Hypothalamus (tissue), 51 donors: ENCODE results near the gene MARK2.
A peak's percentile ranks its signal among the peaks of the same experiment; 100 is the strongest.

Source experiments
- DNase-seq, 51 donors: peaks; one replicate each; lab custom pipeline; 2025; lab: John Stamatoyannopoulos, UW

The MARK2 gene

GRCh38 chr11:63906585-63906984, 67.7 kb downstream of the MARK2 start:
- DNase-seq, result peak in 6 of 51 donors; percentile 13 to 43 (median 22)

- DNase-seq, result no peak
Observed at GRCh38 chr11:63907063-63907462, 68.2 kb downstream of the MARK2 start.

GRCh38 chr11:63907808-63908530, 69.1 kb downstream of the MARK2 start:
- peak in 2 of 51 donors; percentile 31 to 41 for DNase-seq

- peak in 5 of 51 donors; percentile 16 to 34 (median 23) for DNase-seq
Observed at GRCh38 chr11:63908631-63909401, 69.9 kb downstream of the MARK2 start.

- no peak for DNase-seq
Observed at GRCh38 chr11:63909591-63910506, 70.9 kb downstream of the MARK2 start.

GRCh38 chr11:63910675-63911074, 71.8 kb downstream of the MARK2 start:
- DNase-seq, result no peak

- no peak for DNase-seq
Observed at GRCh38 chr11:63911440-63911839, 72.5 kb downstream of the MARK2 start.

- DNase-seq, result no peak
Observed at GRCh38 chr11:63911876-63912275, 73.0 kb downstream of the MARK2 start.

GRCh38 chr11:63912678-63913077, 73.8 kb downstream of the MARK2 start:
- no peak for DNase-seq

- no peak for DNase-seq
Observed at GRCh38 chr11:63913866-63914830, 75.2 kb downstream of the MARK2 start.

- peak in 3 of 51 donors; percentile 13 to 27 (median 24) for DNase-seq
Observed at GRCh38 chr11:63914896-63915691, 76.2 kb downstream of the MARK2 start.

GRCh38 chr11:63915961-63916836, 77.3 kb downstream of the MARK2 start:
- peak in 24 of 51 donors; percentile 12 to 68 (median 38) for DNase-seq

GRCh38 chr11:63916837-63917691, 78.2 kb downstream of the MARK2 start, which contains the start of gene RCOR2:
Gene RCOR2, minus strand, starts transcription at chr11:63917164. Its CDS starts 708 bp downstream, at chr11:63916456.
- peak in 49 of 51 donors; percentile 37 to 90 (median 76) for DNase-seq

- DNase-seq, result peak in 45 of 51 donors; percentile 18 to 86 (median 71)
Observed at GRCh38 chr11:63917692-63918506, 79.0 kb downstream of the MARK2 start.

- peak in 5 of 51 donors; percentile 27 to 65 (median 52) for DNase-seq
Observed at GRCh38 chr11:63918507-63919191, 79.7 kb downstream of the MARK2 start.
